Trophoblast cell (in vitro differentiated cells and primary cell): Measurements from ENCODE around the gene PALM3.
A peak's percentile ranks its signal among the peaks of the same experiment; 100 is the strongest.

ENCODE experiments used
- DNase-seq, 2 donors: peaks; one replicate each; pipeline ENCODE4 v3.0.0-alpha.2; 2016
- H2AFZ ChIP-seq: 2 replicates; pipeline ENCODE4 v1.6.1; 2013; ENCODE audit warnings: low read length, moderate library complexity, mild to moderate bottlenecking; ENCODE audit not compliant: insufficient read depth, poor library complexity
- H2AK5ac ChIP-seq: 2 replicates; pipeline ENCODE4 v1.6.1; 2013; ENCODE audit warnings: mild to moderate bottlenecking, low read length
- H2BK120ac ChIP-seq: 2 replicates; pipeline ENCODE4 v1.6.1; 2013; ENCODE audit warnings: low read length, mild to moderate bottlenecking, moderate library complexity; ENCODE audit not compliant: insufficient read depth, poor library complexity
- H2BK12ac ChIP-seq: 2 replicates; pipeline ENCODE4 v1.6.1; 2013; ENCODE audit warnings: mild to moderate bottlenecking, low read length, moderate library complexity
- H2BK5ac ChIP-seq: 2 replicates; pipeline ENCODE4 v1.6.1; 2013; ENCODE audit warnings: low read length, low read depth, moderate library complexity, mild to moderate bottlenecking; ENCODE audit not compliant: poor library complexity
- H3K14ac ChIP-seq: 2 replicates; pipeline ENCODE4 v1.6.1; 2013; ENCODE audit warnings: mild to moderate bottlenecking, low read length
- H3K18ac ChIP-seq: 2 replicates; pipeline ENCODE4 v1.6.1; 2013; ENCODE audit warnings: mild to moderate bottlenecking, low read length
- H3K23ac ChIP-seq: 2 replicates; pipeline ENCODE4 v1.6.1; 2013; ENCODE audit warnings: low read length
- H3K27ac ChIP-seq: 2 replicates; pipeline ENCODE4 v1.5.1; 2013; ENCODE audit warnings: low read depth, mild to moderate bottlenecking, inconsistent platforms, low read length, moderate library complexity
- H3K27me3 ChIP-seq: 2 replicates; pipeline ENCODE4 v1.6.1; 2013; ENCODE audit warnings: inconsistent platforms, mild to moderate bottlenecking, low read length, moderate library complexity; ENCODE audit not compliant: insufficient read depth
- H3K36me3 ChIP-seq, 2 experiments: 1 replicate in 1 of 2; 2 replicates in 1 of 2; pipeline ENCODE4 v1.6.1; 2013; ENCODE audit warnings: low read length in 2 of 2, mild to moderate bottlenecking in 2 of 2, moderate library complexity in 1 of 2; ENCODE audit not compliant: insufficient read depth in 2 of 2, control insufficient read depth in 1 of 2
- H3K4ac ChIP-seq: 2 replicates; pipeline ENCODE4 v1.6.1; 2013; ENCODE audit warnings: low read depth, mild to moderate bottlenecking, low read length, moderate library complexity
- H3K4me1 ChIP-seq, 2 experiments: 1 replicate in 1 of 2; 2 replicates in 1 of 2; pipeline ENCODE4 v1.6.1; 2013; ENCODE audit warnings: low read length in 2 of 2, mild to moderate bottlenecking in 2 of 2, moderate library complexity in 1 of 2; ENCODE audit not compliant: insufficient read depth in 2 of 2, control insufficient read depth in 1 of 2
- H3K4me2 ChIP-seq: 2 replicates; pipeline ENCODE4 v1.6.1; 2013; ENCODE audit warnings: inconsistent platforms, mild to moderate bottlenecking, low read length, moderate library complexity
- H3K4me3 ChIP-seq: 2 replicates; pipeline ENCODE4 v1.5.1; 2013; ENCODE audit warnings: mild to moderate bottlenecking, low read depth, low read length, inconsistent platforms
- H3K79me1 ChIP-seq: one replicate; pipeline ENCODE4 v1.6.1; 2013; ENCODE audit warnings: low read length
- H3K79me2 ChIP-seq: 2 replicates; pipeline ENCODE4 v1.6.1; 2013; ENCODE audit warnings: low read length, mild to moderate bottlenecking; ENCODE audit not compliant: control insufficient read depth, insufficient read depth, poor library complexity
- H3K9ac ChIP-seq: 2 replicates; pipeline ENCODE4 v1.6.1; 2013; ENCODE audit warnings: mild to moderate bottlenecking, low read length
- H3K9me3 ChIP-seq: 2 replicates; pipeline ENCODE4 v1.6.1; 2013; ENCODE audit warnings: low read depth, mild to moderate bottlenecking, control low read depth, inconsistent platforms, low read length; ENCODE audit not compliant: insufficient read depth
- H4K12ac ChIP-seq: 2 replicates; pipeline ENCODE4 v1.6.1; 2013; ENCODE audit warnings: low read depth, mild to moderate bottlenecking, low read length, moderate library complexity
- H4K8ac ChIP-seq: 2 replicates; pipeline ENCODE4 v1.6.1; 2013; ENCODE audit warnings: low read depth, mild to moderate bottlenecking, low read length, moderate library complexity
- H4K91ac ChIP-seq: one replicate; pipeline ENCODE4 v1.6.1; 2013; ENCODE audit warnings: low read depth, mild to moderate bottlenecking, low read length, moderate library complexity
- WGBS: extraction: QIAGEN DNeasy Blood & Tissue Kit; methylation state at CpG from one replicate; pipeline ENCODE4 v1.1.7; 2013; ENCODE audit warnings: missing lambda C conversion rate; ENCODE audit not compliant: insufficient read length, insufficient coverage; ENCODE audit errors: extremely low coverage; 5-methylcytosine and 5-hydroxymethylcytosine counted together

Gene PALM3

DNA sequence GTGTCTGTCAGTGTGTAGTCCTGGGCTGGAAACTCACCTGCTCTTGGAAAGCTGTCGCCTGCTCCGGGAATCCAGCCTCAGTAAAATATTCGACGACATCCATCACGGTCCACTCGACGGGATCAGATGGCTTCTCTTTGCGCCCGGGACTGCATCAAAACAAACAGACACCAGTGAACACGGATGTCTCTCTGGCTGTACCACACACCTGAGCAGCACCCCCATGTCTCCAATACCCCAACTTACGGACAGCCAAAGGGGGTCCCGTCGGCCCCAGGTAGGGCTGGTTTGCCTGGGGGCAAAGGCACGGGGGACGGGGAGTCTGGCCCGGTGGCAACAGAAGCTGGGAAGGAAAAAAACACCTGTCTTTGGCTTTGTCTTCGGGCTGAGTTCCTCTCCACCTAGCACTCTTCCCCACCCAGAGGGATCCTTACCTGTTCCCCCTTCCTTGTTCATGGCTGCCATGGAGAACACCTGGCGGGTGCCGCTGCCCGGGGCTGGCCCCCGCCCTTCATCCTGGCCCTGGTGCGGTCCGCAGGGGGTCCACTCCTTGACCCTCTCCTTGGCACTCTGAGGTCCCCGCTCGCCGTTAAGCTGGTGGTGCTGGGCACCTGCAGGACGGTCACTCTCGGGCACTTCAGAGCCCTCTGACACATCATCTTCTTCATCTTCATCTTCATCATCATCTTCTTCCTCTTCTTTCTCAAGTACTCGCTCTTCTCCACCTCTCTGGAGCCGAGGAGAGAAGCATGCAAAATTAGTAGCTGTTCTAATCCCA lies 26.9 kb upstream of the PALM3 start:
- H2AK5ac ChIP-seq: no peak overlapping the region
- WGBS: no CpG with 5 or more reads among the region's 30 CpGs
- peaks cover 8% of the 10 kb centered on the region for H3K79me2 ChIP-seq

GRCh38 chr19:14086098-14086497 lies 24.2 kb upstream of the PALM3 start:
- no peak overlapping the region for H2AFZ ChIP-seq
- no peak overlapping the region for H3K4ac ChIP-seq
- H3K79me2 ChIP-seq: peaks cover 8% of the 10 kb centered on the region
- H2AK5ac ChIP-seq: no peak overlapping the region
- no peaks in the 10 kb centered on the region for H3K27me3 ChIP-seq
- peaks cover 7 to 10% of the 10 kb centered on the region in 2 experiments for H3K4me1 ChIP-seq
- H3K27ac ChIP-seq: no peak overlapping the region
- no peaks in the 10 kb centered on the region for H3K9me3 ChIP-seq
- no peak overlapping the region for H3K14ac ChIP-seq
- H2BK120ac ChIP-seq: no peak overlapping the region
- peaks cover 11% of the 10 kb centered on the region for H3K79me1 ChIP-seq
- no CpG with 5 or more reads among the region's 5 CpGs for WGBS
- H4K91ac ChIP-seq: no peak overlapping the region
- H3K23ac ChIP-seq: no peak overlapping the region
- no peak overlapping the region for H4K12ac ChIP-seq
- H3K36me3 ChIP-seq: peaks cover 17 to 18% of the 10 kb centered on the region in 2 experiments
- H3K18ac ChIP-seq: no peak overlapping the region
- DNase-seq: no peak
- no peak overlapping the region for H2BK5ac ChIP-seq
- no peak overlapping the region for H3K9ac ChIP-seq
- no peak overlapping the region for H3K4me3 ChIP-seq
- no peak overlapping the region for H2BK12ac ChIP-seq
- H3K4me2 ChIP-seq: no peak overlapping the region
- H4K8ac ChIP-seq: no peak overlapping the region

More for the DNA sequence above, 26.9 kb upstream of the PALM3 start:
- Histone ChIP-seq H3K4me2 (peak overlapping the region; percentile 78), H3K79me1 (peaks cover 13% of the 10 kb centered on the region), H3K4me1 (peaks cover 6 to 7% of the 10 kb centered on the region in 2 experiments), H4K91ac (no peak overlapping the region), H2BK120ac (no peak overlapping the region), H3K27me3 (no peaks in the 10 kb centered on the region), H3K23ac (no peak overlapping the region), H3K9me3 (peaks cover 5% of the 10 kb centered on the region), H4K12ac (peak overlapping the region; percentile 6), H4K8ac (no peak overlapping the region), H3K14ac (no peak overlapping the region), H3K27ac (no peak overlapping the region), H3K36me3 (peaks cover 15 to 21% of the 10 kb centered on the region in 2 experiments), H2BK5ac (no peak overlapping the region), H3K4ac (no peak overlapping the region), H2AFZ (no peak overlapping the region), H2BK12ac (no peak overlapping the region), H3K9ac (no peak overlapping the region), H3K4me3 (no peak overlapping the region), H3K18ac (peak overlapping the region; percentile 5)
- no peak for DNase-seq

DNA sequence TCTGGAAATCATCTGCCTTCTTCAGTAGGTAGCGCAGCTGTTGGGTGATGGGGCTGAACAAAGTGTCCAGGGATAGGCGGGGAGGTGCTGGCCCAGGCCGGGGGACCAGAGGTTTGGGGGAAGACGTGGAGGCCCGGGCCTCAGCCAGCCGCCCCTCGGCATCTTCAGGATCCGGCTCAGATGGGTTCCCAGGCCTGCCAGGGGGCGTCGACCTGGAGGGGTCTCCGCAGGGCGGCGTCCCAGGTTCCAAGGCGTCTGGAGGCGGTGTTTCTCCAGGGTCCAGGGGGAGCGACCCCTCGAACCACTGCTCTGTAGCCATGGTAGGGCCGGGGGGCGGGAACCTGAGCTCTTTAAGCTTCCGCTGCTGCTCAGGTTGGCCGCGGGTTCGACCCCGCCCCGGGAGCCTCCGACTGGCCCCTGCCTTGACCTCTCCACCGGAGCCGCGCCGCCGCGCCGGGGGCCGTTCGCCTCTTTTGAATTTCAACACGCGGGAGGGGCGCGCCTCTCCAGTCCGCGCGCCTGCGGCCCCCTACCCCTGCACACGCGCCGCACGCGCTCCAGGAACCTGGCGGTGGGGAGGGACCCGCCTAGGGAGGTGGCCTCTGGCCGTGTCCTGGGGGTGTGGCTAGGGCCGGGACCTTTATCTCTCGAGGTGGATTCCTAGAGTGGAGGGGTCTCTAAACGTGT lies 23.6 kb upstream of the PALM3 start, which contains the start of gene C19orf67:
TSS of gene C19orf67 (minus strand) at position 475 of the 687 bp plus-strand sequence. CDS start at position 319, 156 bp downstream.
- Histone ChIP-seq H3K79me1 (peaks cover 12% of the 10 kb centered on the region), H3K14ac (no peak within 1 kb of the TSS), H4K12ac (peak within 1 kb of the TSS; percentile 32), H2BK12ac (no peak within 1 kb of the TSS), H3K27ac (no peak within 1 kb of the TSS), H3K36me3 (peaks cover 17 to 18% of the 10 kb centered on the region in 2 experiments), H3K79me2 (peaks cover 9% of the 10 kb centered on the region), H3K9me3 (no peaks in the 10 kb centered on the region), H3K27me3 (no peaks in the 10 kb centered on the region), H2BK120ac (no peak within 1 kb of the TSS), H4K8ac (peak within 1 kb of the TSS; percentile 25), H3K4me2 (peak within 1 kb of the TSS; percentile 57), H3K4me1 (peaks cover 7 to 12% of the 10 kb centered on the region in 2 experiments), H2AK5ac (no peak within 1 kb of the TSS), H3K23ac (no peak within 1 kb of the TSS), H3K18ac (no peak within 1 kb of the TSS), H3K4ac (no peak within 1 kb of the TSS), H3K4me3 (no peak within 1 kb of the TSS), H3K9ac (no peak within 1 kb of the TSS), H2AFZ (no peak within 1 kb of the TSS), H4K91ac (peak within 1 kb of the TSS; percentile 21), H2BK5ac (no peak within 1 kb of the TSS)
- WGBS: no CpG with 5 or more reads among the region's 54 CpGs
- DNase-seq: peak in 1 of 2 donors; percentile 40

DNA sequence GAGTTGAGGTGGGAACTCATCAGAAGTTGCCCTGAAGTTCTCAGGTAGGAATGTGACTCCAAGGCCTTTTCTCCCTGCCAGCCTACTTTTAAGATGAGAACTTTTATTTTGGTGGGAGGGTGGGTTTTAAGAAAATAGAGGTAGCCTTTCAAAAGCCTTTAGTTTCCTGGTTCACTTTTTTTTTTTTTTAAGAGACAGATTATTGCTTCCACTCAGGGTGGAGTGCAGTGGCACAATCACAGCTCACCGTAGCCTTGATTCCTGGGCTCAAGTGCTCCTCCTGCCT lies 20.7 kb upstream of the PALM3 start:
- no peak overlapping the region for H3K4me3 ChIP-seq
- H3K27ac ChIP-seq: no peak overlapping the region
- H3K9ac ChIP-seq: no peak overlapping the region
- peaks cover 4 to 5% of the 10 kb centered on the region in 2 experiments for H3K36me3 ChIP-seq
- no peak overlapping the region for H2AK5ac ChIP-seq
- H2BK120ac ChIP-seq: no peak overlapping the region
- H4K91ac ChIP-seq: no peak overlapping the region
- no peak overlapping the region for H3K18ac ChIP-seq
- H3K23ac ChIP-seq: no peak overlapping the region
- H2AFZ ChIP-seq: no peak overlapping the region
- no CpG with 5 or more reads among the region's 1 CpG for WGBS
- H3K9me3 ChIP-seq: no peaks in the 10 kb centered on the region
- H4K12ac ChIP-seq: no peak overlapping the region
- peaks cover 10% of the 10 kb centered on the region for H3K79me1 ChIP-seq
- H3K4me1 ChIP-seq: peaks cover 4 to 8% of the 10 kb centered on the region in 2 experiments
- no peak overlapping the region for H3K14ac ChIP-seq
- H2BK5ac ChIP-seq: no peak overlapping the region
- H3K27me3 ChIP-seq: no peaks in the 10 kb centered on the region
- H2BK12ac ChIP-seq: no peak overlapping the region
- DNase-seq: no peak
- no peak overlapping the region for H4K8ac ChIP-seq
- H3K79me2 ChIP-seq: peaks cover 6% of the 10 kb centered on the region
- H3K4ac ChIP-seq: no peak overlapping the region
- H3K4me2 ChIP-seq: peak overlapping the region; percentile 96
